PFSK-1 (cell line): ENCODE data around the gene VPS41.

ENCODE experiments used
- FOXP2 ChIP-seq: optimal IDR thresholded peaks from 2 replicates; pipeline ENCODE3; 2011; ENCODE audit warnings: borderline replicate concordance, control low read depth, inconsistent platforms; ENCODE audit not compliant: insufficient read depth; ENCODE audit errors: extremely low read length, extremely low read depth
- POLR2AphosphoS5 ChIP-seq: IDR thresholded peaks from 2 replicates; pipeline ENCODE4 v1.6.1; 2012; ENCODE audit warnings: low read depth, mild to moderate bottlenecking, control low read depth, low read length, moderate library complexity
- SIN3A ChIP-seq: IDR thresholded peaks from 2 replicates; pipeline ENCODE4 v1.6.1; 2012; ENCODE audit warnings: mild to moderate bottlenecking, low read length, moderate library complexity, borderline replicate concordance; ENCODE audit not compliant: insufficient read depth
- TAF1 ChIP-seq: IDR thresholded peaks from 2 replicates; pipeline ENCODE4 v1.6.1; 2012; ENCODE audit warnings: low read length, control low read depth, borderline replicate concordance; ENCODE audit not compliant: insufficient read depth
- TF ChIP-seq, protein P1 (sequence below), 2 experiments: IDR thresholded peaks; 2 replicates each; pipeline versions ENCODE4 v1.6.1 to v1.8.0; 2011 to 2012; ENCODE audit warnings: low read depth in 2 of 2, low read length in 2 of 2, control low read depth in 1 of 2, inconsistent platforms in 1 of 2, mild to moderate bottlenecking in 1 of 2, moderate library complexity in 1 of 2; ENCODE audit not compliant: insufficient read depth in 1 of 2

VPS41 gene

DNA sequence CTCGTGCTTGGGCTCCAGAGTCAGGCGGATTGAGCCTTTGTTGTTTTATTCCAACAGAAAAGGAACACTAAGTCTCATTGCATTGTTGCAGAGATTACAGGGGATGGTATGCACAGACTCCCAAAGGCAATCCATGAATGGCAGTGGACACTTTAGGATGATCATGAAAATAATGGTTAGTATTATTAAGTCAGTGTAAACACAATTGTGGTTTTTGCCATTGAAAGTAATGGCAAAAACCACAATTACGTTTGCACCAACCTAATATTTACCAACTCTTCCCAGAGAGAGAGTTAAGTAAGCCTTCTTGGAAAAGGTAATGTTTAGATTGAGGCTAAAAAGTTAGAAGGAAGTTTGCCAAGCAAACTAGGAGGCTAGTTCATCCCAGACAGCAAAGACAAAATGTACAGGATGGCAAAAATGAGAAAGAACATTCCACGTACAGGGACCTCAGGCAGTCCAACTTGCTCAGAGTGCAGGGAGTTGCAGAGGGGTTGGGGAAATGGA, 204.9 kb downstream of the VPS41 start:
- TF ChIP-seq, protein P1, sequence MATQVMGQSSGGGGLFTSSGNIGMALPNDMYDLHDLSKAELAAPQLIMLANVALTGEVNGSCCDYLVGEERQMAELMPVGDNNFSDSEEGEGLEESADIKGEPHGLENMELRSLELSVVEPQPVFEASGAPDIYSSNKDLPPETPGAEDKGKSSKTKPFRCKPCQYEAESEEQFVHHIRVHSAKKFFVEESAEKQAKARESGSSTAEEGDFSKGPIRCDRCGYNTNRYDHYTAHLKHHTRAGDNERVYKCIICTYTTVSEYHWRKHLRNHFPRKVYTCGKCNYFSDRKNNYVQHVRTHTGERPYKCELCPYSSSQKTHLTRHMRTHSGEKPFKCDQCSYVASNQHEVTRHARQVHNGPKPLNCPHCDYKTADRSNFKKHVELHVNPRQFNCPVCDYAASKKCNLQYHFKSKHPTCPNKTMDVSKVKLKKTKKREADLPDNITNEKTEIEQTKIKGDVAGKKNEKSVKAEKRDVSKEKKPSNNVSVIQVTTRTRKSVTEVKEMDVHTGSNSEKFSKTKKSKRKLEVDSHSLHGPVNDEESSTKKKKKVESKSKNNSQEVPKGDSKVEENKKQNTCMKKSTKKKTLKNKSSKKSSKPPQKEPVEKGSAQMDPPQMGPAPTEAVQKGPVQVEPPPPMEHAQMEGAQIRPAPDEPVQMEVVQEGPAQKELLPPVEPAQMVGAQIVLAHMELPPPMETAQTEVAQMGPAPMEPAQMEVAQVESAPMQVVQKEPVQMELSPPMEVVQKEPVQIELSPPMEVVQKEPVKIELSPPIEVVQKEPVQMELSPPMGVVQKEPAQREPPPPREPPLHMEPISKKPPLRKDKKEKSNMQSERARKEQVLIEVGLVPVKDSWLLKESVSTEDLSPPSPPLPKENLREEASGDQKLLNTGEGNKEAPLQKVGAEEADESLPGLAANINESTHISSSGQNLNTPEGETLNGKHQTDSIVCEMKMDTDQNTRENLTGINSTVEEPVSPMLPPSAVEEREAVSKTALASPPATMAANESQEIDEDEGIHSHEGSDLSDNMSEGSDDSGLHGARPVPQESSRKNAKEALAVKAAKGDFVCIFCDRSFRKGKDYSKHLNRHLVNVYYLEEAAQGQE (IDR thresholded peaks at IDR 0.05; ENCODE audit: insufficient read depth in 1 of 2, low read depth in 2 of 2, low read length in 2 of 2), result no peak
- TF ChIP-seq TAF1 (no peak), SIN3A (no peak), POLR2AphosphoS5 (no peak), FOXP2 (no peak)

DNA sequence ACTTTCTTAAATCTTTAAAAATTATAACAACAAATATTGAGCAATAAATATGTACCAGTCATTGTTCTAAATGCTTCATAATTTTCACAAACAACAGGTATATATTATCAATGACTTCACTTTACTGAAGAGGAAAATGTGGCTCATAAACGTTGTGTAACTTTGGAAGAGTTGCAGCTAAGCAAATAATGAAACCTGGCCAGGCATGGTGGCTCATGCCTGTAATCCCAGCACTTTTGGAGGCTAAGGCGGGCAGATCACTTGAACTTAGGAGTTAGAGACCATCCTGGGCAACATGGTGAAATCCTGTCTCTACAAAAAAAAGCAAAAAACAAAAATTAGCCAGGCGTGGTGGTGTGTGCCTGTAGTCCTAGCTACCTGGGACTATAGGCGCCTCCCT, 205.9 kb downstream of the VPS41 start:
- TF ChIP-seq SIN3A (no peak), FOXP2 (no peak), TAF1 (no peak), POLR2AphosphoS5 (no peak)
- TF ChIP-seq, protein P1 (IDR thresholded peaks at IDR 0.05; ENCODE audit: insufficient read depth in 1 of 2, low read depth in 2 of 2, low read length in 2 of 2), result no peak

DNA sequence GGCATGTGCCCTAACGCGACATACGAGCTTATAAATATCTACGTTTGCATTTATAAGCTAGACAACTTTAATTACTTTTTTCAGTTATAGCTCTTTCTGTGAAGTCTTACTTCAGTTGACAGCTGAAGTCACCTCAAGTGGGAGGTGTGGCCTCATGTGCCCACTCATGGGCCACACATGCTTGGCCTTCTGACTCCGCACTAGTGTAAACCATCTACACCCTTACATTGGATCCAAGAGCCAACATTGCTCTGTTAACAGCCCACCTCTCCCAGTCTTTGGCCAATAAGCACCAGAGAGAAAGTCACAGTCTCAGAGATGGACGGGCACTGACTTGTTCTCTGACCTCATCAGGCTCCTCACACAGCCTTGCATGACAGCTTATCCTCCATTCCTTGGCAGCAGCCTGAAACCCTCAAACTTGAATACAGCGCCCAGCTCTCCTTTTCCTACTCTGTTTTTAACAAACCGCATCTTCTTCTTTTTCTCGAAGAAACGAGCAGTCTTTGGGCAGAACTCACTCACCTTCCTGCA, 206.9 kb downstream of the VPS41 start:
- TF ChIP-seq, protein P1 (IDR thresholded peaks at IDR 0.05; ENCODE audit: insufficient read depth in 1 of 2, low read depth in 2 of 2, low read length in 2 of 2), result no peak
- TF ChIP-seq TAF1, result no peak

DNA sequence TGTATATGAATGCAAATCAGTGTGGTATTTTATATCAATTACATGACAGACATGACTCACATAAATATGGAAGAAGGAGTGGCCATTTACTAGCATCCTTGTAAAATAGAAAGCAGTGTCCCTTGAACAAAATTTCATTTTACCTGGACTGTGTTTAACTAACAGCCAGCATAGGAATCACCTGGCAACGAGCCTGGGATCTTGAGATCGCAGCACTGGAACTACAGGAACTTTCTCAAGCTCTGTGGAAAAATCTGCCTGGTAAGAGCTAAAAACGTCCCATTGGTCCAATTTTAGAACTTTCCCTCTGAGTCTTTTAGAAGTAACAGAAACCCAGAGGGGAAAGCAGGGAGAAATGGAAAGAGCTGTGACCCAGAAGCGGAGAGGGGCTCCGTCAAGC, 208.9 kb downstream of the VPS41 start:
- no peak for TF ChIP-seq POLR2AphosphoS5
- TF ChIP-seq FOXP2, result no peak
- no peak for TF ChIP-seq TAF1
- no peak for TF ChIP-seq SIN3A
- TF ChIP-seq, protein P1 (IDR thresholded peaks at IDR 0.05; ENCODE audit: insufficient read depth in 1 of 2, low read depth in 2 of 2, low read length in 2 of 2), result no peak

DNA sequence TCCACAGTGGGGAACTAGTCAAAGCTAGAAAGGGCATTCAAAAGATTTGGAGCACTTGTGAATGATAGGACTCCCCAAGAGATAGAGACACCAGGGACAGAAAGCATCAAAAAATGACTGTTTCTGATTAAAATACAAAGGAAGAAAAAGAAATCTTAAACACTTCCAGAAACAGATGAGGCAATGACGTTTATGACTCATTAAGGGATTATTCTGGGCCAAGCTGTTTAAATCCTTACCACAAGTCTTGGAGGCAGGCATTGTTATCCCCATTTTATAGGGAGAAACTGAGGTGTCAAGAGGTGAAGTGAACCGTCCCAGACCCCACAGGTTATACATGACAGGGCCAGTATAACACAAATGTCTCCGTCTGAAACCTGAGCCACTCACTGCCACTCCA, 209.5 kb downstream of the VPS41 start:
- TF ChIP-seq TAF1 (no peak), SIN3A (no peak), POLR2AphosphoS5 (no peak), FOXP2 (no peak)
- TF ChIP-seq, protein P1 (IDR thresholded peaks at IDR 0.05; ENCODE audit: insufficient read depth in 1 of 2, low read depth in 2 of 2, low read length in 2 of 2), result no peak
